GM19351 (cell line): ENCODE measurements around the gene ITPA.

Source experiments
- ATAC-seq: cut with Tn5 transposase; IDR thresholded peaks from one replicate; pipeline ENCODE4 v1.9.1; 2021; ENCODE audit warnings: mild to moderate bottlenecking, moderate library complexity; ENCODE audit not compliant: unreplicated experiment

The ITPA gene

DNA sequence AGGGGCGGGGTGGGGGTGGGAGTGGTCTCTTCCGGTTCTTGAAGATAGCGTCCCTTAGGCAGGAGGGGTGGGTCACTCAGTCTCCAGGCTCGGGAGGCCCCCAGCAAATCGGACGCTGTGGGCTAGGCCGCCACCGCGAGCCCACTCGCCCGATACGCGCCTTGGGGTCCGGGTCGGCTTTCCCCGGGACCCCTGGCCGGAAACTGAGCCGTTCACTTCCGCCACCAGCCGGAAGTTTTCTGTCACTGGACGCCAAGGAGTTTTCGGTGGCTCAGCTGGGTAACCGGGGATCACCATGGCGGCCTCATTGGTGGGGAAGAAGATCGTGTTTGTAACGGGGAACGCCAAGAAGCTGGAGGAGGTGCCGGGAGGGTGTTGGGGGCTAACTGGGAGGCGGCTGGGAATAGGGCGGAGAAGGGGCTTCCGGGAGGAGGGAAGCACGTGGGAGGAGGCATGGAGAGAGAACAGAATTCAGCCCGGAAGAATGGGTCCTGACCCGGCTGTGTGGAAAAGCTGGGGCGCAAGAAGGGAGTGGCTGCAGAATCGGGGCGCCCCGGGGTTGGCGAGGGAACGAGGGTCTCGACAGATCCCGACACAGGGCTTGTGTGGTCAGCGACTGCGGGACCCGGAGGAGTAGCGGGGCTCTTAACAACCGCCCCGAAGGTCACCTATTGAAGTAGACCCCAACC is at the start of gene ITPA:
TSS of gene ITPA (plus strand) at position 242 of the 689 bp plus-strand sequence. CDS start at position 296, 54 bp downstream.
- peak; percentile 52 for ATAC-seq

DNA sequence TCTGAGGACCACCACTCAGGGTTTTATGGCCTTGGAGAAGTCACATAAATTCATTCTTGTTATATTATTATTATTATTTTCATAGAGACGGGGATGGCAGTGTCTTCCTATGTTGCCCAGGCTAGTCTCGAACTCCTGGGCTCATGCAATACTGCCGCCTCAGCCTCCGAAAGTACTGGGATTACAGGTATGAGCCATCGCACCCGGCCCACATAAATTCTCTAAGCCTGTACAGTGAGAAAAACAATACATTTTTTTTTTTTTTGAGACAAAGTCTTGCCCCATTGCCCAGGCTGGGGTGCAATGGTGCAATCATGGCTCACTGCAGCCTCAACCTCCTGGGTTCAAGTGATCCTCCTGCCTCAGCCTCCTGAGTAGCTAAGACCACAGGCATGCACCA is 48.9 kb upstream of the ITPA start:
- ATAC-seq: no peak

DNA sequence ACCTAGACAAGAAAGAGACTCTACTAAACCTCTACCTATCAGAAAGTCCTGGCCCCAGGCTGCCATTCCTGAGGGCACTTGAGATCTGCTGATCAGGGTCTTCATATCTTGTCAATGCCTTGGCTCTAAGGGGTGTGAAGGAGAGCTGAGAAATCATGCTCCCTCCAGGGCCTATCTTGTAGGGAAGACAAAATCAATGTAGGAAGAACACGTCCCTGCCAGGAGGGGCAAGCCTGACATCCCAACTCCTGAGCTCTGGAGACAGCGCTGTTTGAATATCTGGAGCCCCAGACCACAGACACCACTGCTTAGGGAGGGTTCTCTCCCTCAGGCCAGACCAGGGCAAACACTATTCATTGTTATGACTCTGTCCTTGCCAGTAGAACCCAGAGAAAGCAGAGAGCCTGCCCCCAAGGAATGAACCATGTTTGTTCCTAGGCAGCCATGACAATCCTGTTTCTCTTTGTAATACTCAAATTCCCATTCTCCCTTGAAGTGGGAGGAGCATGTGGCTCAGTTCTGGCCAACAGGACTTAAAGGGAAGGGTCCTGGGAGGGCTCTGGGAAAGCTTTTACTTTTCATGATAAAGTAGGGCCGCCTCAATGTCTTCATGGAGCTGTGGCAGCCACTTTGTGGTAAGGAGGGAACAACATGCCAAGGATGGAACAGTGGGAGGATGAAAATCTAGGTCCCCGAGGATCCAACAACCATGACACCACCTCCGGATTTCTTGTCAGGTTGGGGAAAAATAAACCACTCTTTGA is 47.8 kb upstream of the ITPA start:
- ATAC-seq: no peak

DNA sequence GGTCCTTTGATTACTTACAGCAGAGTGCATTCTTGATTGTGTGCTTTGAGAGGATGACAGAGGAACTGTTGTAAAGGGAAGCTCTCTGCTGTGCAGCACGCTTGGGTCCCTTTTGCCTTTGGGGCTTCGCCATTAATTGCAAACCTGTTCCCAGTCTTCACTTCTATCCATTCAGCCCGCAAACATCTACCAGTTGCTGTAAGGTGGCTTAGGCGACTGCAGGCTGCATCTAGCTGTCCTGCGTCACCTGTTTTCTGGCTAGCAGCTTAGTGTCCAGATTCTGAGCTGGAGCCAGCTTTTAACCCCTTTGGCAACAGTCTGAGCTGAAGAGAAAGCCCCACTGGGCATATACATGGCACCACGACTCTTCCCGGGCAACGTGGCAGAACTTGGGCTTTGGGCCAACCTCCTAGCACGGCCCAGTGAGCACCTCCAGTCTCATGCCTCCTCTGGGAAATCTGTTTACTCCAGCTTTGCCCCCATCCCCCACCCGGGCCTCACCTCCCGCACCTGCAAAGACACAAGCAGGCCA is 47.2 kb upstream of the ITPA start:
- ATAC-seq: no peak

DNA sequence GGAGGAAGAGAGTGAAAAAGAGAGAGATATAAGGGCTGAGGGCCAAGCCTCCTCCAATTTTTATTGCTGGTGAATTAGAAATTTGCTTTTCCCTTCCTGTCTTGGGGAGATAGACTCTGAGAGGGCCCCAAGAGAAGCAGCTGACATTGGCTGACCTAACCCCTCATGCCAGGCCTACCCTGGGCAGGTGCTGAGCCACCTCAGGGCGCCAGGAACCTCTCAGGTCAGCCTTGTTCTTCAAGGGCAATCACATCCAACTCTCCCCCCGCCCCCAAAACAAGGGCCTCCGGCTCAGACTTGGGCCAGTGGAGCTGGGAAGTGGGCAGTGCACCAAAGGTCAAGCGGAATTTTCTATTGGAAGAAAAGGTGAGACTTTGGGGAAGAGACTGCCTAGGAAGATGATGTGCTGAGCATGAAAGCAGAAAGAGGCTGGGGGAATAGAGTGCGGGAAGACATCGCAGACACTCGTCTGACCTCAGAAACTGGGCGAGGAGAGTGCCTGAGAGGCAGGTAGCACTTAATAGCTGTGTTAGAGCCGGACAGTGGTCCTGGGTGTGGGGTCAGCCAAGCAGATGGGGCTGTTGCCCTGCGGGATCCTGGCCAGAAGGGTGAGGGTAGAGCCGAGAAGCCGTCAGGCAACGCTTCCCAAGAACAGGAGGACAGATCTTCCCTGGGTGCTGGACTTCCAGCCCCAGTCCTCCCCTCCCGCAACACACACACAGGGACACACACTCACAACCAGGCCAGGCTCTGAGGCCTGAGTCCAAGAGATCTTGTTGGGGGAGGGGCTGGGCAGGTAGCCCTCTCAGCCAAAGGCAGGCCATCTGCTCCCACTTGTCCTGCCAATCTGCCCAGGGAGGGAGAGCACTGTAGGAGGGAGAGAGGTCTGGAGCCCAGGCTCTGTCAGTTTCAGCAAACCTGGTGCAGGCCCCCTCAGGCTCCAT is 45.9 kb upstream of the ITPA start:
- ATAC-seq: no peak

DNA sequence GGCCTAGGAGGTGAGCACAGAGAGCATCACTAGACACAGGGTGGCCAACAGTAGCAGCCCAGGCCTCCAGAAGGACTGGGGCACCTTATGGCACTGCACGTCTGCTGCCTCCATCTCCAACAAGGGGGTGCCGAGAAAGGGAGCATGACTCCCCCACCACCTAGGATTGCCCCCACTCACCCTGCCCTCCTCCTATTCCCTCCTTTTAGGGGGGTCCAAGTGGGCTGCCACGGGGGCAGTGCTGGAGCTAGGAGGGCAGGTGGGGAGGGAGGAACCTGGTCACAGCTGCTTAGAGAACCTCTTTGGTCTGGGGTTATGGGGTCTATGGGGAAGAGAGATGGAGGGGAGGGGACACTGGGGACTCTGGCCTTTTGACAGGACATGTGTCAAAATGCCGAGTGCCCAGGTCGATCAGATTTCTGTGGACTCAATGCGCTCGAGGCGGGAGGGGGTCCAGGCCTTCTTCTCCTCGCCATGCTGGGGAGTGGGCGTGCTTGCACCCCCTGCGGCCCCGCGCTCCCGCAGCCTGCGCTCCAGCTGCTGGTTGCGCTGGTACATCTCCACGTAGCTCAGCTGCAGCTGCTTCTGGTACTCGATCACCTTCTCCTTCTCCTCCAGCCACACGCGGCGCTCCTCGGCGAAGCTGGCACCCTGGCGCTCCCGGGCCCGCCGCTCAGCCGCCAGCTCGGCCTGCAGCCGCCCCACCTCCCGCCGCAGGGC is 45.1 kb upstream of the ITPA start:
- no peak for ATAC-seq

DNA sequence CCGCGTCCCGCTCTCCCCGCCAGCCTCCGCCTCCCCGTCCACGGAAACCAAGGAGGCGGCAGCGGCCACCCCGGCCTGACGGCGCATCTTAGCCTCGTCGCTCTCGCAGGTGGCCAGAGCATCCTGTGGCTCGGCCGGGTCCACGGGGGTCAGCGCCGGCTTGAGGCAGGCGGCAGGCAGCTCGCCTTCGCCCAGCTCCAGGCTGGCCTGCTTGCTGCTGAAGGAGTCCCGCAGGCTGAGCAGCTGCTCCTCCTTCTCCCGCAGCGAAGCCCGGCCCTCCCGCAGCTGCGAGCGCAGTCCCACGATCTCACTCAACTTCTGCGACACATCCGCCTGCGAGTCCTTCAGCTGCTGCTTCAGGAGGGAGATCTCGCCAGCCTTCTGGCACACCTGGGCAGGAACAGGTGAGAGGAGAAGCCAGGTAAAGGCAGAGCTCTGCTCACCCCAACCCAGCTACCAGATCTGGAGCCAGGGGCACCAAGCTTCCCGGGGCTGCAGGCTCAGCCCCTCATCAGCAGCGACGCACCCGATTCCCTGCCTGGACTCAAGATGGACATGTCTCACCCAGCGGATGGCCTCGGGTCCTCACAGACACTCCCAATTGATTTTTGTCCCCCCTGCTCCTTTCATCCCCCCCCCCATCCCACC is 44.4 kb upstream of the ITPA start:
- no peak for ATAC-seq

DNA sequence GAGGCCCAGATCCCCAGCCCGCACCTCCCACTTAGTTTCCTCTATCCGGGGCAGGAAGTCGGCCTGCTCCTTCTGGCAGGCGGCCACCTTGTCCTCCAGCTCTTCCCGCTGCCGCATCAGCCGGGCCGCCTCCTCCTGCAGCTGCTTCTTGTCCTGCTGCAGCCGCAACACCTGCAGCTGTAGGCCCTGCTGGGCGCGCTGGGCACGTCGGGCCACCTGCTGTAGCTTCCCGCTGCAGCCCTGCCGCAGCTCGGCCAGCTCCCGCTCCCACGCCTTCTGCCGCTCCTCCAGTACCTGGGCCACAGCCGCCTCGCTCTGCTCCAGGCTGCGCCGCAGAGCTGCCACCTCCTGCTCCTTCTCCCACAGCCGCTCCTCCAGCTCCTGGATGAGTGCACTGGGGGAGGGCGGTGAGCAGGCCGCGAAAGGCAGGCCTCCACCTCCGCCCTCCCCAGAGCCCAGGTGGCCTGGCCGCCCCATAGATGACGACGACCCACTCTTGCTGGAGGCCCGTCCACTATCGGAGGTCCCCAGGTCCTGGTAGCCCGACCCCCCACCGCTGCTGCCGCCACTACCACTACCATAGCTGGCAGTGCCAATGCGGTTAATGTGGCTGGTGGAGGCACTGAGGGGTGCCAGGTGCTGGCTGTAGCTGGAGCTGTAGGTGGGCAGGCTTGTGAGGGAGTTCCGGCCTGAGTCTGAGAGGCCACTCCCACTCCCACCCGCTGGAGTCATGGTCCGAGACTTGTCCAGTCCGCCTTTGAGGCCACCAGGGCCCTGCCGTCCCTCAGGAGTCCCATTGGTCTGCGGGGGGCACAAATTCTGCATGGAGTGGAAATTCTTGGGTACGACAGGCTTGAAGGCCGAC is 43.6 kb upstream of the ITPA start:
- no peak for ATAC-seq

DNA sequence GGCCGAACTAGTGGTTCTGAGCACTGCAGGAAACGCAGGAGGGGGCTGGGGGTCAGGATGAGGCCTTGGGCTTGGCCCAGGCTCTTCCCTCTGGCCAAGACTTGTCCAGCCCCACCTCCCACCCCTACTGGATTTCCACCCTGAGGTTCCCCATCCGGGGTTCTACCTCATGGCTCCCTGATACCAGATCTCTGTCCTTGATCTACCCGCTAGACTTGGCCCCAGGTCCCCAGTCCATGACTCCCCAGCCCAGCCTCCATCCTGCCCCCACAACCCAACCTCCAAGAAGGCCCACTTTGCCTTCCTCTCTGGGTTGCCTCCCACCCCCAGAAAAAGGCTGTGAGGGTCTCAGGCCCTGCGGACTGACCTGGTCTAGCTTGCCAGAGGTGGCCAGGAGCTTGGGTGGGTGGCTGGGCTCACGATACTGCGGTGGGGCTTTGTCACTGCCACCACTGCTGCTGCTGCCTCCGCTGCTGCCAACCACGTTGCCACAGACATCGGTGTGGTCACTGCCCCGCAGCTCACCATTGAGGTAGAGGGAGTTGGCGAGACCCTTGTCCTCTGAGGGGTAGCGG is 42.9 kb upstream of the ITPA start:
- ATAC-seq: no peak

DNA sequence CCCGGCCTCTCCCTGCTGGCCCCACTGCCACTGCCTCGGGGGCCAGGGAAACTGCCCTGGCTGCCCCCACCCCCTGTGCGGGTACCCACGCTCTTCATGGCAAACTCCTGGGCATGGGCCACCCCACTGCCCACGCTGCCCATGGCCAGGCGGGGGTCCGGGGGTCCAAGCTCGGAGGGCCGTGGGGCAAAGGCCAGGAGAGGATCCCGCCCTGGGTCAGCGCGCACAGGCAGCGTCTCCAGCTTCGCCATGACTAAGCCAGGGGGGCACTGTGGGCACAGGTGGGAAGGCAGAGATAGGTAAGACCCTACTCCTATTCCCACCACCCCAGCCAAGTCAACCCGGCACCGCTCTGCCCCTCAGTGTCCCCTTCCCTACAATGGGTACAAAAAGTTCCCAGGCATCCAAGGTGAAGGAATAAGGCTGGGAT is 42.4 kb upstream of the ITPA start:
- ATAC-seq: no peak

DNA sequence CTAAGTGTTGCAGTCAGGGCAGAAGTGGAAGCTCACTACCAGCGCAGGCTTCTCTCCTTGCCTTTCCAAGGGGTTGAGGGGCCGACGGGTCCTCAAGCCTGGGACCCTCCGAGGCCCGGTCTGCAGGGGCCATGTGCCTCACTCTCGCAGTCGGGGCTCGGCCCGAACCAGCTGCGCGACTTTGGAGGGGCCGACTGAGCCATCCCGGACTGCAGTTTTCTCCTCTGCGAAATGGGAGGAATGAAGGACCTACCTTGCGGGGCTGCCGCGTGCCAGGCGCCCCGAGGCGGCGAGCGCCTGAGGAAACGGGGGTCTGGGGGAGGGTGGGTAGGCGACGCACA is 41.6 kb upstream of the ITPA start:
- no peak for ATAC-seq

DNA sequence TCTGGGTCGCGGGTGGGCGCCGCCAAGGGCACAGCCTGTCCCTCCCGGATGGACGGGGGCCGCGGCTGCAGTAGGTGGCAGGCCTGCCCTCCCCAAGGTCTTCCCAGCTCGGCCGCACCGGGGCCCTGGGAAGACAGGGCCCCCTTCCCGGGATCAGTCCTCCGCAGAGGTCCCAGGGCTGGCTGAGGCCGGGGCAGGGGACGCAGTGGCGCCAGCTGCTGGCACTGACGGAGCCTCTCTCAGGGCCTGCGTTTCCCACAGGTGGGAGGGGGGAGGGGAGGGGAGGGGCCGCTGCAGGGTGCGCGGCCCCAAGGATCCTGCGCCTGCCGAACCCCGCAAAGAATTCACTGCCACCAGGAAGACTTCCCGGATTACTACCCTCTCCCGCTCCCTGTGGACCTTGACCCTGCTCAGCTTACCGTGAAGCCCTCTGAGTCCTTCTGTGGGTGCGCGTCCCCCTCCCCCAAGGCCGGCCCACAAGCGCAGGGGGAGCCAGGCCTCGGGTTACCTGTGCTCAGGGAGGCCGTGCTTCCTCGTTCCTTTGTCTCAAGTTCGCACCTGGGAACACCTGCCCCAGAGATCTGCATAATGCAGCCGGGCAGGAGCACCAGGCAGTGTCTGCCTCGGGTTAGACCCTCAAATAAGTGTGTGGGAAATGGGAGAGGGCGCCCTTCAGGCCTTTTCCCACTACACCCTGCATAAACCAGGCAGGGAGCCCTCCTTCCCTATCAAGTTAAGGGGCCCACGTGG is 41.0 kb upstream of the ITPA start:
- ATAC-seq: no peak

DNA sequence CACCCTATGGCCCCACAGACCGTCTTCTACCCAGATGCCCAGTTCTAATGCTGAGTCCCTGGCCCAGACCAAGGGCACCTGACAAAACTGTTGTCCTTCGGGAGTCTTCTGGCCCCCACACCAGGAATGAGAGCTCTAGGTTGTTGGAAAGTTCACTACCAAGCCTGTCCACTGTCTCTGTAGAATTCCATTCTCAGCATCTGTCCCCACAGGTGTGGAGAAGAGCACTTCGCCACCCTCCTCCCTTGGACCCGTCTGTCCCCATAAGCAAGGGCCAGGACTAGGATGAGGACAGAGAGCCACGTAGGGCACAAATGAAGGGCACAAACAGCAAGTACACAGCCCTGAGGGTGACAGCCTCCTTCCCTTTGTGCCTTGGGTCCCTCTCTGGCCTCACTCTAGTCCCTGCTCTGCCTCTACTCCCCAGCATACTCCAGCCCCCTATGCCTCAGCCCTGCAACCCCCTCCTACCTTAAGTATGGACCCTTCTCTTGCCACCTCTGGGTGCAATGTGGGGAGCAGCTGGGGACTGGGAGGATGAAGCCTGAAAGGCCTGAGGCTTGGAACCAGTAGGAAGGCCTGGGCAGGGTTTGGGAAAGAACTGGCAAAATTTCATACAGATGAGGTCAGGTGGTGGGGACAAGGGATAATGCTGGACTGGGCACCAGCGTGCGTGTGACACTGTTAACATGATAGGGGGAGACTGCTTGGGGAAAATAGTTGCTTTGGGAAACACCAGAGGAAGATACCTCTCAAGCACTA is 40.3 kb upstream of the ITPA start:
- no peak for ATAC-seq

DNA sequence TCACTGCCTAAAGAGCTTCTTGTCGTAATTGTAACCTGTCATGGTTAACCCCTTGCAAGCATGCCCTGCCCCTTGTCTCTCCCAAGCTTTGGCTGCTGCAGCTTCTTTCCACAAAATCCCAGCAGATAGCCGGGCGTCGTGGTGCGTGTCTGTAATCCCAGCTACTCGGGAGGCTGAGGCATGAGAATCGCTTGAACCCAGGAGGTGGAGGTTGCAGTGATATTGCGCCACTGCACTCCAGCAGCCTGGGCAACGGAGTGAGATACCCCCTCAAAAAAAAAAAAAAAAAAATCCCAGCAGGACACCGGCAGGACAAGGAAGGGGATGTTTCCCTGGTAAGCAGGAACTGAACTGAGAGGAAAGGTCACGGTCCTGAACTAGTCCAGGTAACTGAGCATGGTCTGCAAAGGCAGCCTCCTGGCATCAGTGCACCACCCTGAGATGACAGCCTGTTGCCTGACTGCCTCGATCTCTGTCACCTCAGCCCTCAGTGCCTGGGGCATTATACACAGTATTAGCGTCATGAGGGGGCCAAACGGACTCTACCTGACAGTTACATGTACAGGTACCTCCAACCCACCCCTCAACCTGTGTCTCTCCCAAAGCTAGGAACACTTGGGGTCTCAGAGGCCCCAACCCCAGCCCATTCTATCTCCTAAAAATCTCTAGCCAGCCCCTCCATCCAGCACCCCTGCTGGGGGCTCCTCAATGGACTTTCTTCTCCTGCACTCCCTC is 37.7 kb upstream of the ITPA start:
- ATAC-seq: no peak

DNA sequence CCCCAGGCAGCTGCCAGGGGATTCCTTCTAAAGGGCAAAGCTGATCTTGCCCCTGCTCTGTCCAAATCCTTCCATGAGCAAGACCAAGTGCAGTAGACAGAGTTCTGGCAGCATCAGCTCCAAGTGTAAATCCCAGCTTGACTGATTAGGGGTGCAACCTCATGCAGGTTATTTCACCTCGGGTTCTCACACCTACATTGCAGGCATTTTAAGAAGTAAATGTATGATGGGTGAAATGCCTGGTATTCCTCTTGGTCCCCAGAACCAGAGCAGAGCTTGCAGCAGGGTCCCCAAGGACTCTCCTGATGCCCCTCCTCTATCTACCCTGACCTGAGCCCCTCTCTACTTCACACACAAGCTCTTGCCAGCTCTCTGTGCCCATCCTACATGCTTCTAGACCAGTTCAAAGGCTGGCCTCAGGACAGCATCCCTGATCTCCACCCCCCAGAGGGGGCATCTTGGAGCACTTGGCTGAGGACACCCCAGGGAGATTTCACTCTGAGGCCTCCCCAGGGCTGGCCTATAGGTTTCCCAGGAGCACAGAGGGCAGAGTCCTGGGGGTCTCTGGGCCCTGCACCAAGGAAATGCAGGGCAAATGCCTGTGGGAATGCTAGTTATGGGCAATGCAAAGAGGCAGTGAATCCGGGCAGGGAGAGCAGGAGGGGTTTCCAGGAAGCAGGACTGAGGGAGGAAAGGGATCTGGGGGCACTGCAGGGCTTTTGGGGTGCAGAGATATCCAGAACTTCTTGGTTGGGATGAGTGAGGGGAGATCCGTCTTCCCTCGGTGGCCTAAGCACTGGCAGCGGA is 37.0 kb upstream of the ITPA start:
- ATAC-seq: no peak
